Sigmoid colon (tissue), 3 donors: ENCODE data around the gene NCR2.

ENCODE experiments used
- POLR2A ChIP-seq, 2 donors: fragments of 450-650 bp; IDR thresholded peaks; one replicate each; pipeline ENCODE4 v1.6.1; 2016; ENCODE audit warnings: antibody characterized with exemption in 2 of 2, mild to moderate bottlenecking in 2 of 2, moderate library complexity in 2 of 2
- TF ChIP-seq, protein P1 (sequence below), 4 experiments: fragments of 450-650 bp in 3 of 4; fragments of 200-600 bp in 1 of 4; IDR thresholded peaks; one replicate each; pipeline ENCODE4 v1.5.1; 2016 to 2019; ENCODE audit warnings: antibody characterized with exemption in 4 of 4, mild to moderate bottlenecking in 3 of 4, moderate library complexity in 2 of 4

DNA sequence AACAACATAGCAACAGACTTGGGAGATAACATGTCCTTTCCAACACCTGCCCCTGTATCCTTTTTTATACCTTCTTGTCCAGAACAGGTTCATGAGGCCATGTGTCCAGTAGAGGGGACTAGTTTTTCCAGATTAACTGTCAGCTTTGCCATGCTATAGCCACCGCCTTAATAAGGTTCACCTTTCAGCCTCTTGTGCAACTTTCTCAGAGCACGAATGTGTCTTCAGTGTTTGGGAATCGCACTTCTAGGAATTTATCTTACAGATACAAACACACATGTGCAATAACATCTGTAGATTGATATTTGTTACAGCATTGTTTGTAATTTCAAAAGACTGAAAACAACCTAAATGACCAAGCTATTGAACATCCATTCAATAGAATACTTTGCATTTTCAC, 21.4 kb downstream of the NCR2 start:
- TF ChIP-seq, protein P1, sequence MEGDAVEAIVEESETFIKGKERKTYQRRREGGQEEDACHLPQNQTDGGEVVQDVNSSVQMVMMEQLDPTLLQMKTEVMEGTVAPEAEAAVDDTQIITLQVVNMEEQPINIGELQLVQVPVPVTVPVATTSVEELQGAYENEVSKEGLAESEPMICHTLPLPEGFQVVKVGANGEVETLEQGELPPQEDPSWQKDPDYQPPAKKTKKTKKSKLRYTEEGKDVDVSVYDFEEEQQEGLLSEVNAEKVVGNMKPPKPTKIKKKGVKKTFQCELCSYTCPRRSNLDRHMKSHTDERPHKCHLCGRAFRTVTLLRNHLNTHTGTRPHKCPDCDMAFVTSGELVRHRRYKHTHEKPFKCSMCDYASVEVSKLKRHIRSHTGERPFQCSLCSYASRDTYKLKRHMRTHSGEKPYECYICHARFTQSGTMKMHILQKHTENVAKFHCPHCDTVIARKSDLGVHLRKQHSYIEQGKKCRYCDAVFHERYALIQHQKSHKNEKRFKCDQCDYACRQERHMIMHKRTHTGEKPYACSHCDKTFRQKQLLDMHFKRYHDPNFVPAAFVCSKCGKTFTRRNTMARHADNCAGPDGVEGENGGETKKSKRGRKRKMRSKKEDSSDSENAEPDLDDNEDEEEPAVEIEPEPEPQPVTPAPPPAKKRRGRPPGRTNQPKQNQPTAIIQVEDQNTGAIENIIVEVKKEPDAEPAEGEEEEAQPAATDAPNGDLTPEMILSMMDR (IDR thresholded peaks at IDR 0.05): no peak
- no peak for TF ChIP-seq POLR2A (IDR thresholded peaks at IDR 0.05)
